K562 treated with DMSO at 1 percent for 24 hours (cell line): Measurements from ENCODE around the gene ITCH. TPM values are rescaled to one million over a fixed set of nuclear protein-coding genes. Genes with fewer than 3 reads are reported as not detected.

ENCODE experiments used
- total RNA-seq: library from RNA; unstranded; fragments of 300-600 nt; gene quantifications from 2 replicates; pipeline ENCODE4 v1.2.3, GENCODE V29; 2022; ENCODE audit warnings: low read depth; ENCODE audit not compliant: insufficient read depth

ITCH gene
- 17.7 and 20.6 TPM in 2 replicates for total RNA-seq

DNA sequence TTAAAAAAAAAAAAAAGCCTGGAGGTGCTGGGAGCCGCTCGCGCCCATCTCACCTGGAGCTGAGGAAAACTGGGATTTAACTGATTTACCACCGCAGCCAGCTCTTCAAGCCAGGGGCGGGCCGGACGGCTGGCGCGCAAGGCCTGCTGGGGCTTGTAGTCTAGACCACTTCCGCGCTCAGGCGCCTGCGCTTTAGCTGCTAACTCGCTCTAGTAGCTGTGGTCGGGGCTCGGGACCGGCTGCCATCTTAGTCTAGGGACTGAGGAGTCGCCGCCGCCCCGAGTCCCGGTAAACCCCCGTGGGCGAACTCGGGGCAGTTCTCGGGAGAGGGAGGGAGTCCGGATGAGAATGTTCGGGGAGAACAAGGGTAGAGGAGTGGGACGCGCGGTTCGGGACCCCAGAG, at the start of gene ITCH:
ITCH (plus strand) TSS at position 212 of the 403 bp plus-strand sequence. CDS start 30,539 bp downstream, outside the sequence.

DNA sequence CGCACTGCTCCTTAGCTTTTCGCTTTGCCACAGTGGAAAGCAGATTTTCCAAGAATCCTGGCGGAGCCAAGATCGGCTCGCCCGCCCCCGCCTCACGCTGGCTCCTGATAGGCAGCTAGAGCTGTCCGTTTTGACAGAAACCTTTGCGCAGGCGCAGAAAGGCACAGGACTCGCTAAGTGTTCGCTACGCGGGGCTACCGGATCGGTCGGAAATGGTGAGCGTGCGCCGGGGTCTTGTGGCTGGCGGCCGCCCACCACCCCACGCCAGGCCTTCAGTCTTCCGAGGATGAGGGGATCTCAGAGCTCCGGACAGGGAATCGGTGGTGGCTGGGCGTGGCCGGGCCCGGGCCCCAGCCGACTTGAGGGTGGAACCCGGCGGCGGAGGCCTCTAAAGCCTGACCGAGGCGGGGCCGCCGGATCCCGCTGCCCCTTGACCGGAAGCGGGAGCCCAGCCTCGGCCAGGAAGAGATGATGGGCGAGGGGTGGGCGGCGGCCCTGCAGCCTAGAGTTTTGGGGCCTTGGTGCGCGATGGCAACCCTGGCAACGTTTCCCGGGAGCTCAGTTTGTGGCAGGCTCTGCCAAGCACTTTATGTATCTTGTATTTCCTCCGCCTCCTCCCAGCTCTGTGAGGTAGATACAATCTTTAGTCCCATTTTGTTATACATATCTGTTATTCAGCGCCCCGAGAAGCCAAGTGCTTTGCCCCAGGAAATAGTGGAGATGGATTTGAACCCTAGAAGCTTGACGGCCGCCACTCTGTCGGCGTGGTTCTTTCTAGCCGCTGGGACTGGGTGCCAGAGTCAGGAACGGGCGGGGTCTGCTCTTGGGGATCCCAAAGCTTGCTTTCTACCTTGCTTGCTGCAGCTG, 153.4 kb downstream of the ITCH start, which contains the start of gene DYNLRB1:
DYNLRB1 (plus strand) TSS at position 176 of the 867 bp plus-strand sequence; CDS start at position 213, 37 bp downstream.

DNA sequence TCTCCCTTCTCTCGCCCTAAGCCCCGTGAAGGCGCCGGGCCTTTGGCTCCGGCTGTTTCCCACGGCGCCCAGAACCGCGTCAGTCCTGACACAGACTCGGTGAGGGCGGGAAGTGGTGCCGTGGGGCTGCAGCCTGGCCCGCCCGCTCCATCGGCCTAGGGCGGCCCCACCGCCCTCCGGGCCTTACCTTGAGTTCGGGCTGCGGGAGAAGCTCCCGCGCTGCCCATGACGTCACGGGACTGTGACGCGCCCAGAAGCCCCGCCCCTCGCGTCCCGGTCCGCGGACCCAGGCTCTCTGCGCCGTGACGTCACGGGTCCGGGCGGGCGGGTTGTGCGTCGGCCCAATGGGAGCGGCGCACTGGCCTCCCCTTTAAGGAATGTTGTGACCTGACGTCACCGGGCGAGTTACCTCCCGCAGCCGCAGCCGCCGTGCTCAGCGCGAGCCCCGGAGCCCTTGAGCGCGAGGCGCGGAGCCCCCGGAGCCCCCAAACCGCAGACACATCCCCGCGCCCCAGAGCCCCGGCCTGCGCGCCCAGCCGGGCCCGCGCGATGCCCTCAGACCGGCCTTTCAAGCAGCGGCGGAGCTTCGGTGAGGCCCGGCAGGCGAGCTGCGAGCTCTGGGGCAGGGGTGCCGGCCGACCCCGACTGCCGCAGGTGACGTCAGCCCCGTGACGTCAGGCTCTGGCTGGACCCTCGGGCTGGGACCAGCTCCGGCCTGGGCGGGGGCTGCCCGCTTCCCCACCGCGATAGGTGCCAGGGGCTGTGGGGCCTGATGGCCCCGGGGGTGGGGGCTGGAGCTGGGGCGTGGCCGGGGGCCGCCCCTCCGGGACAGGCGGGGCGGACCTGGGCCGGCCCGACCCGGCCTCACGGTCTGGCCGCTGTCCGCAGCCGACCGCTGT, 195.5 kb downstream of the ITCH start, which contains the start of gene MAP1LC3A:
MAP1LC3A (plus strand) TSS at position 399 of the 899 bp plus-strand sequence; CDS start at position 550, 151 bp downstream.

Other genes with a start within 250 kb of the ITCH start
- gene ASIP, start 121.8 kb upstream of the ITCH start, total RNA-seq = not detected in 2 replicates
- gene AHCY, start 59.9 kb upstream of the ITCH start, total RNA-seq = 261 and 287 TPM in 2 replicates
- gene DYNLRB1, start 153.1 kb downstream of the ITCH start, total RNA-seq = 386 and 421 TPM in 2 replicates
- gene MAP1LC3A, start 195.4 kb downstream of the ITCH start, total RNA-seq = 0.19 TPM in 1 of 2 replicates, not detected in the other